GM18861 (cell line): ENCODE results near the gene TMEM179.

Experiments used
- ATAC-seq: cut with Tn5 transposase; IDR thresholded peaks from one replicate; pipeline ENCODE4 v1.9.1; 2021; ENCODE audit not compliant: unreplicated experiment

TMEM179 gene

GRCh38 chr14:104600141-104600643 lies 4.4 kb downstream of the TMEM179 start:
- ATAC-seq, result no peak

- no peak for ATAC-seq
Measured at GRCh38 chr14:104599446-104599845, 5.1 kb downstream of the TMEM179 start.

GRCh38 chr14:104598910-104599273 lies 5.7 kb downstream of the TMEM179 start:
- no peak for ATAC-seq

GRCh38 chr14:104598039-104598909 lies 6.3 kb downstream of the TMEM179 start:
- ATAC-seq, result no peak

GRCh38 chr14:104597576-104597975 lies 7.0 kb downstream of the TMEM179 start:
- ATAC-seq, result no peak

- ATAC-seq, result no peak
Measured at GRCh38 chr14:104596927-104597351, 7.6 kb downstream of the TMEM179 start.

GRCh38 chr14:104596451-104596918 lies 8.1 kb downstream of the TMEM179 start:
- ATAC-seq, result no peak

GRCh38 chr14:104595911-104596450 lies 8.6 kb downstream of the TMEM179 start:
- ATAC-seq, result no peak

- ATAC-seq, result no peak
Measured at GRCh38 chr14:104595116-104595675, 9.4 kb downstream of the TMEM179 start.

- no peak for ATAC-seq
Measured at GRCh38 chr14:104594310-104595046, 10.1 kb downstream of the TMEM179 start.

GRCh38 chr14:104593710-104594136 lies 10.8 kb downstream of the TMEM179 start:
- ATAC-seq, result no peak

GRCh38 chr14:104593241-104593701 lies 11.3 kb downstream of the TMEM179 start:
- no peak for ATAC-seq

GRCh38 chr14:104592785-104593184 lies 11.8 kb downstream of the TMEM179 start:
- ATAC-seq, result no peak

- ATAC-seq, result no peak
Measured at GRCh38 chr14:104592292-104592672, 12.3 kb downstream of the TMEM179 start.

GRCh38 chr14:104591506-104592291 lies 12.9 kb downstream of the TMEM179 start:
- no peak for ATAC-seq

- ATAC-seq, result no peak
Measured at GRCh38 chr14:104591031-104591430, 13.5 kb downstream of the TMEM179 start.

- ATAC-seq, result no peak
Measured at GRCh38 chr14:104590240-104590965, 14.2 kb downstream of the TMEM179 start.

GRCh38 chr14:104589338-104590195 lies 15.0 kb downstream of the TMEM179 start:
- ATAC-seq, result no peak
